ENCODE data around the gene GPR160. TPM values are rescaled to one million over a fixed set of nuclear protein-coding genes. Genes with fewer than 3 reads are reported as not detected.

GPR160 gene
- total RNA-seq, 2 donors from 2014 or later = 56.4 to 78.4 TPM

- Histone ChIP-seq H3K27ac (peak overlapping the region; percentile 89), H3K4me3 (no peak overlapping the region), H3K9ac (ENCODE audit: low read depth in 2 of 2, low read length in 2 of 2) (peak overlapping the region in 1 of 2 donors; percentile 55), H3K36me3 (no peaks in the 10 kb centered on the region), H3K27me3 (no peaks in the 10 kb centered on the region), H3K4me1 (peaks cover 14% of the 10 kb centered on the region), H3K9me3 (no peaks in the 10 kb centered on the region)
- peak; percentile 54 for DNase-seq
- intact Hi-C loops (cut with DNase I) = loop anchor here (5.0 kb wide), 1 partner anchor 32 kb away; no protein-coding TSS in a partner anchor
- TF ChIP-seq CTCF (IDR thresholded peaks at IDR 0.05) = no peak
Observed at GRCh38 chr3:170044795-170045244, 7.0 kb downstream of the GPR160 start.

GRCh38 chr3:170046269-170047132 lies 8.7 kb downstream of the GPR160 start:
- H3K4me3 ChIP-seq = no peak overlapping the region
- peaks cover 14% of the 10 kb centered on the region for H3K4me1 ChIP-seq
- DNase-seq = peak; percentile 44

GRCh38 chr3:170047133-170047404 lies 9.3 kb downstream of the GPR160 start:
- H3K9ac ChIP-seq (ENCODE audit: low read depth in 2 of 2, low read length in 2 of 2) = peak overlapping the region in 1 of 2 donors; percentile 90
- DNase-seq = peak; percentile 54
- H3K27me3 ChIP-seq = no peaks in the 10 kb centered on the region
- peaks cover 14% of the 10 kb centered on the region for H3K4me1 ChIP-seq
- H3K27ac ChIP-seq = peak overlapping the region; percentile 89
- no peak for TF ChIP-seq CTCF (IDR thresholded peaks at IDR 0.05)
- no peak overlapping the region for H3K4me3 ChIP-seq
- no peaks in the 10 kb centered on the region for H3K36me3 ChIP-seq
- intact Hi-C loops (cut with DNase I) = no loop called here
- H3K9me3 ChIP-seq = no peaks in the 10 kb centered on the region

More at GRCh38 chr3:170046269-170047132, 8.7 kb downstream of the GPR160 start:
- H3K36me3 ChIP-seq = no peaks in the 10 kb centered on the region
- H3K9ac ChIP-seq (ENCODE audit: low read depth in 2 of 2, low read length in 2 of 2) = peak overlapping the region in 1 of 2 donors; percentile 90
- no peaks in the 10 kb centered on the region for H3K9me3 ChIP-seq
- peak overlapping the region; percentile 89 for H3K27ac ChIP-seq
- intact Hi-C loops (cut with DNase I) = no loop called here
- TF ChIP-seq CTCF (IDR thresholded peaks at IDR 0.05) = no peak
- no peaks in the 10 kb centered on the region for H3K27me3 ChIP-seq

- no peaks in the 10 kb centered on the region for H3K36me3 ChIP-seq
- H3K4me1 ChIP-seq = peaks cover 14% of the 10 kb centered on the region
- peak overlapping the region; percentile 65 for H3K27ac ChIP-seq
- intact Hi-C loops (cut with DNase I) = no loop called here
- peak; percentile 74 for DNase-seq
- H3K9ac ChIP-seq (ENCODE audit: low read depth in 2 of 2, low read length in 2 of 2) = peak overlapping the region in 1 of 2 donors; percentile 82
- H3K9me3 ChIP-seq = no peaks in the 10 kb centered on the region
- TF ChIP-seq CTCF (IDR thresholded peaks at IDR 0.05) = no peak
- H3K4me3 ChIP-seq = no peak overlapping the region
- no peaks in the 10 kb centered on the region for H3K27me3 ChIP-seq
Observed at GRCh38 chr3:170049146-170050000, 11.6 kb downstream of the GPR160 start.

- Histone ChIP-seq H3K36me3 (no peaks in the 10 kb centered on the region), H3K27me3 (no peaks in the 10 kb centered on the region), H3K9ac (ENCODE audit: low read depth in 2 of 2, low read length in 2 of 2) (peak overlapping the region in 1 of 2 donors; percentile 38), H3K27ac (no peak overlapping the region), H3K4me1 (peaks cover 12% of the 10 kb centered on the region), H3K4me3 (no peak overlapping the region), H3K9me3 (no peaks in the 10 kb centered on the region)
- no peak for DNase-seq
- intact Hi-C loops (cut with DNase I) = no loop called here
- TF ChIP-seq CTCF (IDR thresholded peaks at IDR 0.05) = no peak
Observed at GRCh38 chr3:170050753-170051152, 13.0 kb downstream of the GPR160 start.
